CD4-positive, alpha-beta T cell (primary cell): Measurements from ENCODE around the gene PLXDC1. TPM values are rescaled to one million over a fixed set of nuclear protein-coding genes. Genes with fewer than 3 reads are reported as not detected.

ENCODE experiments used
- ATAC-seq: fragments of 200-7000 bp; cut with Tn5 transposase; one replicate; pipeline ENCODE4 v1.10.0; 2022; ENCODE audit warnings: mild to moderate bottlenecking; ENCODE audit not compliant: poor library complexity
- CTCF ChIA-PET: fragments of 350-600 bp; sonication (Branson Sonifier 250); formaldehyde crosslinking; loops from one replicate; lab custom pipeline; 2021; ENCODE audit warnings: antibody characterized with exemption, inconsistent platforms; lab: Charles Lee
- POLR2A ChIA-PET: fragments of 350-600 bp; sonication (Branson Sonifier 250); formaldehyde crosslinking; loops from one replicate; lab custom pipeline; 2021; ENCODE audit warnings: antibody characterized with exemption, inconsistent platforms; lab: Charles Lee
- DNase-seq, 14 experiments: peaks; one replicate each; pipeline ENCODE4 v3.0.0-alpha.2; 2013 to 2020; ENCODE audit warnings: mixed read lengths in 2 of 14
- H3K27ac ChIP-seq, 2 donors: one replicate each; pipeline versions ENCODE4 v1.5.1 to v1.7.0; 2013; ENCODE audit warnings: low read length in 2 of 2, low read depth in 1 of 2, mild to moderate bottlenecking in 1 of 2
- H3K27me3 ChIP-seq, 2 experiments: 1 replicate in 1 of 2; 2 replicates in 1 of 2; pipeline versions ENCODE4 v1.6.1 to v1.7.0; 2013; ENCODE audit warnings: low read length in 2 of 2, control low read depth in 1 of 2, mild to moderate bottlenecking in 1 of 2, moderate library complexity in 1 of 2; ENCODE audit not compliant: insufficient read depth in 2 of 2, control insufficient read depth in 1 of 2
- H3K36me3 ChIP-seq: one replicate; pipeline ENCODE4 v1.6.1; 2013; ENCODE audit warnings: low read length, control low read depth; ENCODE audit not compliant: insufficient read depth
- H3K4me1 ChIP-seq: one replicate; pipeline ENCODE4 v1.6.1; 2013; ENCODE audit warnings: low read length, control low read depth; ENCODE audit not compliant: insufficient read depth
- H3K4me3 ChIP-seq: one replicate; pipeline ENCODE4 v1.5.1; 2013; ENCODE audit warnings: mild to moderate bottlenecking, low read length, moderate library complexity
- H3K9me3 ChIP-seq, 2 experiments: 1 replicate in 1 of 2; 2 replicates in 1 of 2; pipeline versions ENCODE4 v1.6.1 to v1.7.0; 2013; ENCODE audit warnings: low read length in 2 of 2, mild to moderate bottlenecking in 2 of 2, control low read depth in 1 of 2, moderate library complexity in 1 of 2; ENCODE audit not compliant: control insufficient read depth in 1 of 2, insufficient read depth in 1 of 2
- H3K27ac Mint-ChIP-seq: one replicate; pipeline ENCODE4 v1.8.0; 2020; ENCODE audit warnings: mixed read lengths
- H3K27me3 Mint-ChIP-seq: one replicate; pipeline ENCODE4 v1.8.0; 2021; ENCODE audit warnings: mixed read lengths
- H3K36me3 Mint-ChIP-seq: one replicate; pipeline ENCODE4 v1.8.0; 2021; ENCODE audit warnings: low read depth, mixed read lengths
- H3K4me1 Mint-ChIP-seq: one replicate; pipeline ENCODE4 v1.8.0; 2021; ENCODE audit warnings: low read depth, mixed read lengths
- H3K4me3 Mint-ChIP-seq: one replicate; pipeline ENCODE4 v1.8.0; 2020; ENCODE audit warnings: mild to moderate bottlenecking, mixed read lengths
- H3K9me3 Mint-ChIP-seq: one replicate; pipeline ENCODE4 v1.8.0; 2020; ENCODE audit warnings: mixed read lengths
- intact Hi-C, 2 experiments: fragments of 100-400 bp; cut with DNase I in 1 of 2; cut with micrococcal nuclease in 1 of 2; formaldehyde crosslinking; loops; one replicate each; pipeline versions ENCODE4 v1.15.1 to v1.9.0; 2023 to 2025; cut with DNase I, micrococcal nuclease
- total RNA-seq, 174 experiments: library from RNA in 2 of 174; stranded (reverse) in 2 of 174; gene quantifications; one replicate each; pipeline ENCODE4 v1.2.3 and lab custom pipeline; 2021 to 2026
- TF ChIP-seq, protein P1 (sequence below): fragments of 200-600 bp; IDR thresholded peaks from one replicate; pipeline ENCODE4 v1.8.0; 2022; ENCODE audit warnings: antibody characterized with exemption, mild to moderate bottlenecking

Gene PLXDC1
- total RNA-seq, 2 experiments from 2014 or later, result 66.7 to 67.6 TPM

GRCh38 chr17:39084558-39084957, 66.9 kb downstream of the PLXDC1 start:
- Histone ChIP-seq H3K9me3 (no peaks in the 10 kb centered on the region), H3K27me3 (no peaks in the 10 kb centered on the region), H3K27ac (no peak overlapping the region), H3K36me3 (no peaks in the 10 kb centered on the region), H3K4me1 (peaks cover 12% of the 10 kb centered on the region), H3K4me3 (no peak overlapping the region)
- Mint-ChIP-seq H3K9me3 (no peaks in the 10 kb centered on the region), H3K36me3 (peaks cover 22% of the 10 kb centered on the region), H3K4me1 (peaks cover 11% of the 10 kb centered on the region), H3K27me3 (no peaks in the 10 kb centered on the region), H3K4me3 (no peak overlapping the region), H3K27ac (no peak overlapping the region)
- ChIA-PET POLR2A (no interaction called here), CTCF (no interaction called here)
- no peak for DNase-seq
- ATAC-seq, result no peak
- intact Hi-C loops, result no loop called here
- TF ChIP-seq, protein P1, sequence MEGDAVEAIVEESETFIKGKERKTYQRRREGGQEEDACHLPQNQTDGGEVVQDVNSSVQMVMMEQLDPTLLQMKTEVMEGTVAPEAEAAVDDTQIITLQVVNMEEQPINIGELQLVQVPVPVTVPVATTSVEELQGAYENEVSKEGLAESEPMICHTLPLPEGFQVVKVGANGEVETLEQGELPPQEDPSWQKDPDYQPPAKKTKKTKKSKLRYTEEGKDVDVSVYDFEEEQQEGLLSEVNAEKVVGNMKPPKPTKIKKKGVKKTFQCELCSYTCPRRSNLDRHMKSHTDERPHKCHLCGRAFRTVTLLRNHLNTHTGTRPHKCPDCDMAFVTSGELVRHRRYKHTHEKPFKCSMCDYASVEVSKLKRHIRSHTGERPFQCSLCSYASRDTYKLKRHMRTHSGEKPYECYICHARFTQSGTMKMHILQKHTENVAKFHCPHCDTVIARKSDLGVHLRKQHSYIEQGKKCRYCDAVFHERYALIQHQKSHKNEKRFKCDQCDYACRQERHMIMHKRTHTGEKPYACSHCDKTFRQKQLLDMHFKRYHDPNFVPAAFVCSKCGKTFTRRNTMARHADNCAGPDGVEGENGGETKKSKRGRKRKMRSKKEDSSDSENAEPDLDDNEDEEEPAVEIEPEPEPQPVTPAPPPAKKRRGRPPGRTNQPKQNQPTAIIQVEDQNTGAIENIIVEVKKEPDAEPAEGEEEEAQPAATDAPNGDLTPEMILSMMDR, result no peak

GRCh38 chr17:39083270-39083669, 68.2 kb downstream of the PLXDC1 start:
- POLR2A ChIA-PET, result interaction anchor here (2.2 kb wide), 1 partner anchor 68 kb away, joined by 5 read pairs; the partner anchor contains the start of gene PLXDC1
- ATAC-seq (no peak), DNase-seq (no peak)
- no peaks in the 10 kb centered on the region for H3K27me3 ChIP-seq
- Mint-ChIP-seq H3K4me3 (no peak overlapping the region), H3K4me1 (peaks cover 5% of the 10 kb centered on the region), H3K9me3 (no peaks in the 10 kb centered on the region), H3K36me3 (peaks cover 25% of the 10 kb centered on the region), H3K27ac (no peak overlapping the region), H3K27me3 (no peaks in the 10 kb centered on the region)
- no peak overlapping the region for H3K27ac ChIP-seq
- H3K4me3 ChIP-seq, result no peak overlapping the region
- peaks cover 5% of the 10 kb centered on the region for H3K36me3 ChIP-seq
- TF ChIP-seq, protein P1, result no peak
- intact Hi-C loops, result no loop called here
- peaks cover 5% of the 10 kb centered on the region for H3K4me1 ChIP-seq
- CTCF ChIA-PET, result interaction anchor here (0.9 kb wide), 1 partner anchor 82 kb away, joined by 3 read pairs; no protein-coding TSS in a partner anchor
- no peaks in the 10 kb centered on the region for H3K9me3 ChIP-seq

- H3K27ac Mint-ChIP-seq, result no peak overlapping the region
- TF ChIP-seq, protein P1, result no peak
- POLR2A ChIA-PET, result interaction anchor here (2.2 kb wide), 1 partner anchor 69 kb away, joined by 5 read pairs; the partner anchor contains the start of gene PLXDC1
- ATAC-seq, result no peak
- H3K36me3 Mint-ChIP-seq, result peaks cover 33% of the 10 kb centered on the region
- Histone ChIP-seq H3K27me3 (no peaks in the 10 kb centered on the region), H3K27ac (no peak overlapping the region), H3K9me3 (no peaks in the 10 kb centered on the region), H3K4me1 (peaks cover 5% of the 10 kb centered on the region), H3K36me3 (peaks cover 7% of the 10 kb centered on the region), H3K4me3 (no peak overlapping the region)
- H3K9me3 Mint-ChIP-seq, result no peaks in the 10 kb centered on the region
- H3K27me3 Mint-ChIP-seq, result no peaks in the 10 kb centered on the region
- no peak overlapping the region for H3K4me3 Mint-ChIP-seq
- peaks cover 5% of the 10 kb centered on the region for H3K4me1 Mint-ChIP-seq
- no peak for DNase-seq
- intact Hi-C loops, result no loop called here
- CTCF ChIA-PET, result interaction anchor here (0.9 kb wide), 1 partner anchor 82 kb away, joined by 3 read pairs; no protein-coding TSS in a partner anchor
These were observed 69.0 kb downstream of the PLXDC1 start for GRCh38 chr17:39082482-39082881.
